Measurements from ENCODE around the gene TYW1B. TPM values are rescaled to one million over a fixed set of nuclear protein-coding genes. Genes with fewer than 3 reads are reported as not detected.
"Not testable (repeated sequence)": the region's sequence is repeated elsewhere in the genome, so short reads cannot be mapped to it uniquely, and the experiment has no call there.

The TYW1B gene
- total RNA-seq, 1 experiment from 2014 or later = 5.5 TPM

DNA sequence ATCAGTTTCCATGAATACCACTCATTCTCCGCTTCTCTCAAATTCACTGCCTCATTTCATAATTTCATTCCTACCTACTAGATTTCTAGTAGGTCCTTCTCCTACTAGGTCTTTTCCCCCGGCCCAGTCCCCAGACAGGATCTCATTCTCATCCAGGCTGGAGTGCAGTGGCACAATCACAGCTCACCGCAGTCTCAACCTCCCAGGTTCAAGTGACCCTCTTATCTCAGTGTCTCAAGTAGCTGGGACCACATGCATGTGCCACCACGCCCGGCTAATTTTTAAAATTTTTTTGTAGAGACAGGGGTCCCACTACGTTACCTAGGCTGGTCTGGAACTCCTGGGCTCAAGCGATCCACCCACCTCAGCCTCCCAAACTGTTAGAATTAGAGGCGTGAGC, 132.5 kb downstream of the TYW1B start:
- H2AFZ ChIP-seq (ENCODE audit: low read length); H3K56ac ChIP-seq (ENCODE audit: insufficient read length, low read depth, low read length); H3K23me2 ChIP-seq (ENCODE audit: insufficient read length, low read depth, low read length, poor library complexity, severe bottlenecking); H2BK12ac ChIP-seq (ENCODE audit: insufficient read length, low read depth, low read length); H3K18ac ChIP-seq (ENCODE audit: insufficient read length, low read depth, low read length); H3K23ac ChIP-seq (ENCODE audit: insufficient read length, low read depth, low read length); H2BK5ac ChIP-seq (ENCODE audit: insufficient read length, low read length); H3K4me1 ChIP-seq (ENCODE audit: insufficient read depth, low read length); H4K8ac ChIP-seq (replicated peaks; ENCODE audit: insufficient read length, low read depth, low read length); H3T11ph ChIP-seq (ENCODE audit: low read length); H2AK5ac ChIP-seq (ENCODE audit: insufficient read length, low read length); H3K9ac ChIP-seq (ENCODE audit: extremely low read depth, insufficient read length, low read length); H3K79me1 ChIP-seq (ENCODE audit: insufficient read depth, low read depth, low read length, poor library complexity, severe bottlenecking); H3K79me2 ChIP-seq (ENCODE audit: insufficient read depth, low read length); H3K27me3 Mint-ChIP-seq (ENCODE audit: low read depth); H3K27ac ChIP-seq (ENCODE audit: insufficient read length, low read depth, low read length); H3K27me3 ChIP-seq (ENCODE audit: insufficient read depth, low read length); H3K9me3 ChIP-seq (ENCODE audit: control insufficient read depth, low read depth, low read length); H4K20me1 ChIP-seq (ENCODE audit: control insufficient read depth, insufficient read depth, insufficient read length); DNase-seq; H2BK15ac ChIP-seq (ENCODE audit: low read depth, low read length); H2BK120ac ChIP-seq (ENCODE audit: low read depth, low read length, poor library complexity, severe bottlenecking); H2BK20ac ChIP-seq (ENCODE audit: low read depth, low read length, poor library complexity, severe bottlenecking); H3K4ac ChIP-seq (ENCODE audit: low read depth, low read length); H3K4me3 Mint-ChIP-seq; H4K91ac ChIP-seq (ENCODE audit: insufficient read length, low read depth, low read length); H3K14ac ChIP-seq (ENCODE audit: insufficient read depth, low read length); H3K4me2 ChIP-seq (ENCODE audit: insufficient read depth, insufficient read length, low read length); H4K5ac ChIP-seq (ENCODE audit: insufficient read length, low read depth, low read length); H3K9me3 Mint-ChIP-seq: not testable (repeated sequence)
- H3K27ac Mint-ChIP-seq = peak overlapping the region; percentile 43 to 98 (median 97); a peak in 4 of 7 replicates
- peaks cover 2 to 13% (median 3%) of the 10 kb centered on the region in 3 experiments for H3K36me3 Mint-ChIP-seq (ENCODE audit: insufficient read depth in 1 of 3, low read depth in 3 of 3)
- WGBS (ENCODE audit: extremely low coverage, insufficient read length, low lambda C conversion rate) = no CpG with 5 or more reads among the region's 8 CpGs
- peaks cover 38 to 44% of the 10 kb centered on the region in 2 experiments for H3K4me1 Mint-ChIP-seq

DNA sequence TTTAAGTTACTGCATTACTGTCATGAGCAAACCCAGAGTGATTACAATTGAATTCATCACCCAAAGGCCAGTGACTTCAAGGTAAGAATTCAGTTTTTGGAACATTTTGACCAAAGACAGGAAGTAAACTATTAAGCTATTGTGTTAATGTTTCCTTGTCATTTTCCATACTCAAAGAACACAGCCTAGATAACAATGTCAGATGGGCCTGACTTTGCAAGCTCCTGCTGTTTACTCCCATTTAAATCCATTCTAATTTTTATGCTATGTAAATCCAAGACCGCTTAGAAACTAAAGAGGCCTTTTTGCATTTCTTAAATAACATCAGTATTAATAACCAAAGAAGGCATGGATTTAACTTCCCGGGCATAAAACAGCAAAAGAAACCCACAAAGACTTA, 136.6 kb downstream of the TYW1B start:
- H2BK20ac ChIP-seq (ENCODE audit: low read depth, low read length, poor library complexity, severe bottlenecking); DNase-seq; H4K5ac ChIP-seq (ENCODE audit: insufficient read length, low read depth, low read length); H3K18ac ChIP-seq (ENCODE audit: insufficient read length, low read depth, low read length); H2AFZ ChIP-seq (ENCODE audit: low read length); H3K56ac ChIP-seq (ENCODE audit: insufficient read length, low read depth, low read length); H3K27me3 Mint-ChIP-seq (ENCODE audit: low read depth); H3K23me2 ChIP-seq (ENCODE audit: insufficient read length, low read depth, low read length, poor library complexity, severe bottlenecking); H3K9me3 ChIP-seq (ENCODE audit: control insufficient read depth, low read depth, low read length); H3K4ac ChIP-seq (ENCODE audit: low read depth, low read length); H4K8ac ChIP-seq (replicated peaks; ENCODE audit: insufficient read length, low read depth, low read length); H3K23ac ChIP-seq (ENCODE audit: insufficient read length, low read depth, low read length); H4K91ac ChIP-seq (ENCODE audit: insufficient read length, low read depth, low read length); H3T11ph ChIP-seq (ENCODE audit: low read length); H2BK15ac ChIP-seq (ENCODE audit: low read depth, low read length); H3K79me2 ChIP-seq (ENCODE audit: insufficient read depth, low read length); H3K9ac ChIP-seq (ENCODE audit: extremely low read depth, insufficient read length, low read length); H2BK12ac ChIP-seq (ENCODE audit: insufficient read length, low read depth, low read length); H3K4me2 ChIP-seq (ENCODE audit: insufficient read depth, insufficient read length, low read length); H3K27me3 ChIP-seq (ENCODE audit: insufficient read depth, low read length); H3K9me3 Mint-ChIP-seq; H2AK5ac ChIP-seq (ENCODE audit: insufficient read length, low read length); H2BK5ac ChIP-seq (ENCODE audit: insufficient read length, low read length); H2BK120ac ChIP-seq (ENCODE audit: low read depth, low read length, poor library complexity, severe bottlenecking); H3K79me1 ChIP-seq (ENCODE audit: insufficient read depth, low read depth, low read length, poor library complexity, severe bottlenecking); H3K14ac ChIP-seq (ENCODE audit: insufficient read depth, low read length); H4K20me1 ChIP-seq (ENCODE audit: control insufficient read depth, insufficient read depth, insufficient read length); H3K4me1 ChIP-seq (ENCODE audit: insufficient read depth, low read length): not testable (repeated sequence)
- H3K4me3 Mint-ChIP-seq = 0 out of 5 replicates have a peak overlapping the region, but pooled peaks of 1 of the 2 experiments have one; percentile 26
- H3K4me1 Mint-ChIP-seq = peaks cover 53 to 54% of the 10 kb centered on the region in 2 experiments
- peaks cover 0 to 13% (median 2%) of the 10 kb centered on the region in 3 experiments; a peak in 5 of 7 replicates for H3K36me3 Mint-ChIP-seq (ENCODE audit: insufficient read depth in 1 of 3, low read depth in 3 of 3)
- no CpG with 5 or more reads among the region's 2 CpGs for WGBS (ENCODE audit: extremely low coverage, insufficient read length, low lambda C conversion rate)
- H3K27ac Mint-ChIP-seq = peak overlapping the region; percentile 79 to 94 (median 91); a peak in 6 of 7 replicates
- H3K27ac ChIP-seq (ENCODE audit: insufficient read length, low read depth, low read length) = peak overlapping the region; percentile 88

Data from H9 (cell line).